Activated naive CD8-positive, alpha-beta T cell (primary cell): ENCODE measurements around the gene NOP9.
"Not testable (repeated sequence)": the region's sequence is repeated elsewhere in the genome, so short reads cannot be mapped to it uniquely, and the experiment has no call there.

Source experiments
- H3K27ac Mint-ChIP-seq: one replicate; pipeline ENCODE4 v1.8.0; 2021; ENCODE audit warnings: mixed read lengths
- H3K27me3 Mint-ChIP-seq: one replicate; pipeline ENCODE4 v1.8.0; 2021; ENCODE audit warnings: mixed read lengths
- H3K36me3 Mint-ChIP-seq: one replicate; pipeline ENCODE4 v1.8.0; 2021; ENCODE audit warnings: mixed read lengths
- H3K4me1 Mint-ChIP-seq: one replicate; pipeline ENCODE4 v1.8.0; 2021; ENCODE audit warnings: low read depth, mixed read lengths
- H3K4me3 Mint-ChIP-seq: one replicate; pipeline ENCODE4 v1.8.0; 2021; ENCODE audit warnings: mild to moderate bottlenecking, mixed read lengths
- H3K9me3 Mint-ChIP-seq: one replicate; pipeline ENCODE4 v1.8.0; 2021; ENCODE audit warnings: low read depth, mixed read lengths

The NOP9 gene

DNA sequence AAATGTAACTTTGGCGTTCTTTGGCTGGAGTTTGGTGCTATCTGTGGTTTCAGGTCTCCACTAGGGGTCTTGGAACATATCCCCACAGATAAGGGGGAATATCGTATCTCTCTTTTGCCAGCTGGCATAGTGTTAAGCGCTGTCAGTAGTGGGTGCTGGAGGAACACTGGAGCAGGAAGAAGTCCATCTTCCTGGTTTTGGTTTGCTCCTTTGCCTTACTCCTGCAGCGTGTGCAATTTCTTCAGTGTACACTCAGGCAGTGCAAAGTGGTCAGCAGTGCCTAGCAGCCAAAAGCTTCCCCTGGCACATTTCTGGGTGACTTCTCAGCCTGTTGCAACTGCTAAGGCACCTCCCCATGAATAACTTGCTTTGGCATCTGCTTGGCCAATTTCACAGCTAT, 51.9 kb downstream of the NOP9 start:
- Mint-ChIP-seq H3K9me3 (no peaks in the 10 kb centered on the region), H3K4me1 (no peaks in the 10 kb centered on the region), H3K27ac (no peak overlapping the region), H3K4me3 (no peak overlapping the region), H3K36me3 (no peaks in the 10 kb centered on the region), H3K27me3 (peaks cover 24% of the 10 kb centered on the region)

DNA sequence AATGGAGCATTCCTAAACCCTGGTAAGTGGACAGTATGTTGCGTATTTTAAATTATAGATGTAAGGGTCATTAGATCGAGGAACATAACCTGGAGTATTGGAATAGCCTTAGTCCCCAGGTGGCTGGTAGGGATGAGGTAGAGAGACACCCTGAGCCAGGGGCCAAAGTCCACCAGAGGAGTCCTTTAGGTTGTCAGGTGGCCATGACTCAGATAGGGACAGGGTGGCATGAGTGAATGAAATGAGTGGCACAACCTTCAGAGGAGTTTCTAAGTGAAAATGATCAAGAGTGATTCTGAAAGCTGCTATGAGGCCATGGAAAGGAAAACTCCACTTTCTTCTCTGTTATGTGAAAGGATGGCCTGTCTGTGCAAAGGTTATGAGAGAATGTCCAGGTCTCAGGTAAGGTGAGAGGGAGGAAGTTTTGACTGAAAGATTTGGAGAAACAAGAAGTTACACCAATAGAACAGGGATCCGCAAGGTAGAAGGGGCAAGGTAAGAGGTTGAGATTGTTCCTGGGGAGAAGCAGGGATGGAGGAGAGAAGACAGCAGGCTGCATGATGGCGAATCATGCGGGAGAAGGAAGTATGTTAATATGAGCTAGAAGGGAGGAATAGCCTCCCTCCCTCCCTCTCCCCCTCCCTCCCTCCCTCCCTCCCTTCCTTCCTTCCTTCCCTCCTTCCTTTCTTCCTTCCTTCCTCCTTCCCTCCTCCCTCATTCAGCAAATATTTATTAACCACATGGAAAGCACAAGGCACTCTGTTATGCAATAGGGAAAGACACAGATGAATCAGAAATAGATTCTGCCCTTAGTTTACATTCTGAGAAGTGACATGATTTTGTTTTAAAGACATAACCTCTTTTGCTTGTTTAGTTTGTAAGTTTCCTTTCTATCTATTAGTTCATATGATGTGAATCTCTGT, 54.2 kb downstream of the NOP9 start:
- H3K36me3 Mint-ChIP-seq: no peaks in the 10 kb centered on the region
- H3K27me3 Mint-ChIP-seq: peaks cover 18% of the 10 kb centered on the region
- H3K4me3 Mint-ChIP-seq: no peak overlapping the region
- no peak overlapping the region for H3K27ac Mint-ChIP-seq
- no peaks in the 10 kb centered on the region for H3K9me3 Mint-ChIP-seq
- no peaks in the 10 kb centered on the region for H3K4me1 Mint-ChIP-seq

DNA sequence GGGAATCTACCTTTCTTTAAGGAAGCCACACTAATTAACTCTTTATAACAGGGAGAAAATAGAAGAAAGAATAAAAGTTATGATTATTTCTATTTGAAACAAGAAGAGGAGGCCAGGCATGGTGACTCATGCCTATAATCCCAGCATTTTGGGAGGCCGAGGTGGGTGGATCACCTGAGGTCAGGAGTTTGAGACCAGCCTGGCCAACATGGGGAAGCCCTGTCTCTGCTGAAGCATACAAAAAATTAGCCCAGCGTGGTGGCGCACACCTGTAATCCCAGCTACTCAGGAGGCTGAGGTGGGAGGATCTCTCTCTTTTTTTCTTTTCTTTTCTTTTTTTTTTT, 54.8 kb downstream of the NOP9 start:
- not testable (repeated sequence) for H3K27ac Mint-ChIP-seq, H3K36me3 Mint-ChIP-seq, H3K4me1 Mint-ChIP-seq, H3K9me3 Mint-ChIP-seq, H3K4me3 Mint-ChIP-seq
- peaks cover 16% of the 10 kb centered on the region for H3K27me3 Mint-ChIP-seq

DNA sequence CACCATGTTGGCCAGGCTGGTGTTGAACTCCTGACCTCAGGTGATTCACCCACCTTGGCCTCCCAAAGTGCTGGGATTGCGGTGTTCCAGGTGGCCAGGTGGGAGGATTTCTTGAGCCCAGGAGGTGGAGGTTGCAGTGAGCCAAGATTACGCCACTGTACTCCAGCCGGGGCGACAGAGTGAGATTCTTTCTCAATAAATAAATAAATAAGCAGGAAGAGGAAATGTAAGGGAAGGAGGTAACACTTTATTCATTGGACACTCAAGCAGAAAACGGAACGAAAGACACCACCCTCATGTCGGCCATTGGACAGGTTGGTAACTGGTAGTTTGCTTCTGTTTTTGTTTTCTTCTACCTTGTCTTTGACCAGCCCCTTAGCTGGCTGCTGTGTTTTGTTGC, 55.4 kb downstream of the NOP9 start:
- Mint-ChIP-seq H3K4me3 (no peak overlapping the region), H3K4me1 (no peaks in the 10 kb centered on the region), H3K36me3 (no peaks in the 10 kb centered on the region), H3K27ac (no peak overlapping the region), H3K27me3 (peaks cover 12% of the 10 kb centered on the region), H3K9me3 (no peaks in the 10 kb centered on the region)

DNA sequence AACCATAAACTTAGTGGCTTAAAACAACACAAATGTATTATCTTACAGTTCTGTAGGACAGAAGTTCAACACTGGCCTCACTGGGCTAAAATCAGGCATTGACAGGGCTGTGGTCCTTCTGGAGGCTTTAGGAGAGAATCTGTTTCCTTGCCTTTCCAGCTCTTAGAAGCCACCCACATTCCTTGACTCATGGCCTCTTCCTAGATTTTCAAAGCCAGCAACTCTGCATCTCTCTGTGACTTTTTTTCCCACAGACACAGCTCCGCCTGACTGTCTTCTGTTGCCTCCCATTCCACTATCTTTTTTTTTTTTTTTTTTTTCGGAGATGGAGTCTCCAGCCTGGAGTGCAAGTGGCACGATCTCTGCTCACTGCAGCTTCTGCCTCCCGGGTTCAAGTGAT, 56.6 kb downstream of the NOP9 start:
- no peak overlapping the region for H3K27ac Mint-ChIP-seq
- H3K4me1 Mint-ChIP-seq: no peaks in the 10 kb centered on the region
- peaks cover 2% of the 10 kb centered on the region for H3K36me3 Mint-ChIP-seq
- H3K9me3 Mint-ChIP-seq: no peaks in the 10 kb centered on the region
- peaks cover 6% of the 10 kb centered on the region for H3K27me3 Mint-ChIP-seq
- no peak overlapping the region for H3K4me3 Mint-ChIP-seq
